Measurements from ENCODE around the gene FOXD1.
"Not testable (repeated sequence)": the region's sequence is repeated elsewhere in the genome, so short reads cannot be mapped to it uniquely, and the experiment has no call there.

The FOXD1 gene

DNA sequence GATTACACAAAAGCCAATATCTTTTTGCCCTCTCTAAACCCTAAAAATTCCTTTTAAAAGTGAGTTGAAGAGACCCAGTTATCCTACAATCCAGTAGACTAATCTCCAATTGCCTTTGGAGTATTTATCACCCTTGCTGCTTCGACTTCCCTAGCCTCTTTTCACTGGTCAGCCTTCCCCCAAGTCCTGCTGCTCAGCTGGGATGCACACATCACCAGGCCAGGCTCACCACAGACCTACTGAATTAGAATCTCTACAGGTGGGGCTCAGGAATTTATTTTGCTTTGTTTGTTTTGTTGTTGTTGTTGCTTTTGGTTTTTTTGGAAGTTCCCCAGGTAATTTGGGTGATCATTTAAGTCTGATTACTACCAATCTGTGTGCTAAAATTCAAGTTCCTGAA lies 11.6 kb upstream of the FOXD1 start:
- no peak for DNase-seq

DNA sequence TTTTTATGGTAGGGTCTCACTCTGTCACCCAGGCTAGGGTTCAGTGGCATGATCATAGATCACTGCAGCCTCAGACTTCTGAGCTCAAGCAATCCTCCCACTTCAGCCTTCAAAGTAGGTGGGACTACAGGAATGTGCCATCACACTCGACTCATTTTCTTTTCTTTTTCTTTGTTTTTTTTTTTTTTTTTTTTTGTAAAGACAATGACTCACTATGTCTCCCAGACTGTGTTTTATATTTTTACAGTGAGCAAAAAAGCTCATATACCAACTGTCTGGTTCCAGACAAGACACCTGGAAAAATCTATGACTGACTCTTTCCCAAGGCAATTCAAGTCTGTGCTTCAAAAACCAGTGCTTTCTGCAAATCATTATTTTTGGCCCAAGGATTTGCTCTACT lies 10.8 kb upstream of the FOXD1 start:
- DNase-seq, result no peak

DNA sequence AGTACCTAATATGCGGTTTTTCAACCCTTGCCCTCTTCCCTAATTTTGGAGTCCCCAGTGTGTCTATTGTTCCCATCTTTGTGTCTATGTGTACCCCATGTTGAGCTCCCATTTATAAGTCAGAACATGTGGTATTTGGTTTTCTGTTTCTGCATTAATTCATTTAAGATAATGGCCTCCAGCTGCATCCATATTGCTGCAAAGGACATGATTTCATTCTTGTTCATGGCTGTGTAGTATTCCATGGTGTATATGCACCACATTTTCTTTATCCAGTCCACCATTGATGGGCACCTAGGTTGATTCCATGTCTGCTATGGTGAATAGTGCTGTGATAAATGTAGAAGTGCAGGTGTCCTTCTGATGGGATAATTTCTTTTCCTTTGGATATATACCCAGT lies 7.9 kb upstream of the FOXD1 start:
- not testable (repeated sequence) for DNase-seq

DNA sequence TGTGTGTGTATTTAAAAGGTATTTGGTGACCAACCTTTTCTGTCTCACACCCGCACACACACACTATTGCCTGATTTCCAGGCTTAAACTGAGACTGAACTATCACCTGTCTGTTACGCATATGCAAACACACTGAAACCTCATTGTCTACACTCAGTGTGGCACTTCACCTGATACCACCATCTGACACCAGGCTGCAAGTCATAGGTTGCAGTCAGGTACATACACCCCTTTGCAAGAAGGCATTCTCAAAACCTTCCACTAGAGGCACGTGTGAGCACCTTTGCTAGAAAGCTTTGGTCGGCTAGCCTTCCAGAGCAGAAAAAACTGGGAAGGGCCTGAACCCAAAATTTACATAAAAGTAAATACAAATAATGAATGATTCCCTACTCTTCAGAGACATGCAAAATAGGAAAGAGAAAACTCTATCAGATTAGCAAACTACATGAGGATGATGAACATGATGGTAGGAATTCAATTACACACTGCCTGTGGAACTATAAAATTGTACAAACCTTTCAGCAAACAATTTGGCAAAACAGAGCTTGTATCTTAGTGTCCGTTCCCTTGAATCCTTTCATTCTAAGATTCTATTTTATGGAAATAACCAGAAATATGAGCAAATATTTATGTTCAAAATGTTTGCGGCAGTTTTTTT lies 5.9 kb upstream of the FOXD1 start:
- DNase-seq, result peak; percentile 41

DNA sequence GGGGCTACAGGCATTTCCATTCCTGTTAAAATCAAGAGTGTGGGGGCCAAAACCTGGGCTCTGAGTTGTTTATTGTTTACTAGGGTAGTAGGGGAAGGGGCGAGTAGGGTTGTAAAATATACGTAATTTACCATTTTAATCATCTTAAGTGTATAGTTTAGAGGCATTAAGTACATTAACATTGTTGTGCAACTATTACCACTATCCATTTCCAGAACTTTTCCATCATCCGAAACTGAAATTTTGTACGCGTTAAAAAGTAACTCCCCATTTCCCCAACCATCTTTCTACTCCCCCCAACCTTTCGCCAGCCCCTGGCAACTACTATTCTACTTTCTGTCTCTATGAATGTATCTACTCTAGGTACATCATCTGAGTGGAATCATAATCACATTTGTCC lies 3.6 kb upstream of the FOXD1 start:
- no peak for DNase-seq

DNA sequence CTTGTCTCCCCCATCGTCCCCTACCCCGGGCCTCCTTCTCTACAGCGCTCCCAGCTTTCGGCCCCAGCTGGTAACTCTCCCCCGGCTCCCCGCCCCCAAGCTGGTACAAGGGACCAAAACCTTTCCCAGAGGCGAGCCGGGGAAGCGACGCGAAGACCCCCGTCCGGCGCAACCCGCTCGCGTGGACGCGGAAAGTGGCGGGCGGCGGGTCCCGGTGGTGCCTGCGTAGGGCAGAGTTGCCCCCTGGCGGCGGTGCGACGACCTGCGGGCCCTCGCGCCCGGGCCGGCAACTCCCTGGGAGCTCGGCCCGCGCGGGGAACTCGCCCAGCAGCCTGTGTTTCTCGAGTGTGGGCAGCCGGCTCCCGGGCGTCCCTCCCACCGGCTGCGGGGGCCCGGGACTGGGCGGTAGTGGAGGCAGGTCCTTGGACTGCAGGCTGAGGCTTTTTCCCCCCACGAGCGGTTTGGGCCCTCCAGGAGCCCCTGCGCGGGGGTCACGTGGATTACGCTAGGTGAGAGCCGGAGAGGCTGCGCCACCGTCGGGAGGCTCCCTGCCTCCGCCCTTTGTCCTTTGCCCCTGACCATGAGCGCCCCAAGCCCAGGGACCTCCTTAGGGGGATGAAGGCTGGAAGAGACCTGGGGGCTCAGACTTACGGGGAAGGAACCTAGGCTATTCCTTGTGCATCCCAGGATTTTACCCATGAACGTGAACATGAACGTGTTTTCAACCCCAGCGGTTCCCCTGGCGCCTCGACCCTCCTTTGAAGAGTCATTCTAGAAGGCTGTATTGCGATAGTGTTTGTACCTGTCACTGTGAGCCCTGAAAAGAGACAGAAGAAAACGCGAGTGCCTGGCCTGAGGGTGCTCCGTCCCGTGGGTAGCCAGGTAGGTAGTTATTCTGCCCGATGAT lies 2.9 kb upstream of the FOXD1 start:
- peak; percentile 83 for DNase-seq

DNA sequence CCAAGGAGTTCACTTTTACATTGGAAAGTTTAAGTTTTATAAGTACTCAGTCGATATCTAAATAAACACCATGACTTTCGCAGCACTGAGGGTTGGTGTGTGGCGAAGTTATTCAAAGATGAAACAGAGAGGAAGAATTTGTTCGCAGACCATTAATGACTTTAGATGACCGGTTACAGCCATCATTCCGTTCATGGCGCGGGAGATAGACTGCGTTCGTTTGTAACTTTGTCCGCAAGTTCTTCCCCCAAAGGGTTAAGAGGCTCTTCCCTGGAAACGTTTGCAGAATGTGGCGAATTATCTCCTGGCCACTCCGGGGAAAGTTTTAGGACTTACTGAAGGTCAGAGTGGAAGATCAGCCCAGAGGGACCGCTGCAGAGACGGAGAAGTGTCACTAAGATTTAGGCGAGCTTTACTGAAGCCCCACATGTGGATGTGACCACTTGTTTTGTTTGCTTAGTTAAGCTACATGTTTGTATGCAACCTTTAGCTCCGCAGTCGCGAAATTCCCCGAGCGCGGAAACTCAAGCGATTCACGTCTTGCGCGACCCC lies 2.2 kb upstream of the FOXD1 start:
- DNase-seq, result peak; percentile 28

DNA sequence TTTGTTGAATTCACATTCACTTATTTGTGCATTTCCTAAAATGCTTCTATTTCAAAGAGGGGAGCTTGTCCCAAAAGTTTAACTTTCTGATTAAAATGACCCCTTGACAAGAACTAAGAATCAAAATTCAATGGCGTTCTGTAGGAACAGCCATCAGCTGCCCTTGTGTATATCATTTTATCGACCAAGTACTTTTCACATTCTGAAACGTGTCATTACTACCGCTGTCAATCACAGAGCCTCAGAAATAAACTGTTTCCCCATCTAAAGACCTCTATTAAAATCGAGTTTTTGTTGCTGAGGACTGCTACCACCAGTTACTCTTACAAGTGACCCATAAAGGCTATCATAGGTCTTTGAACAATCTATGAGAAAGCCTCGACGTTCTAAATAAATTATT lies 1.6 kb upstream of the FOXD1 start:
- DNase-seq, result no peak

DNA sequence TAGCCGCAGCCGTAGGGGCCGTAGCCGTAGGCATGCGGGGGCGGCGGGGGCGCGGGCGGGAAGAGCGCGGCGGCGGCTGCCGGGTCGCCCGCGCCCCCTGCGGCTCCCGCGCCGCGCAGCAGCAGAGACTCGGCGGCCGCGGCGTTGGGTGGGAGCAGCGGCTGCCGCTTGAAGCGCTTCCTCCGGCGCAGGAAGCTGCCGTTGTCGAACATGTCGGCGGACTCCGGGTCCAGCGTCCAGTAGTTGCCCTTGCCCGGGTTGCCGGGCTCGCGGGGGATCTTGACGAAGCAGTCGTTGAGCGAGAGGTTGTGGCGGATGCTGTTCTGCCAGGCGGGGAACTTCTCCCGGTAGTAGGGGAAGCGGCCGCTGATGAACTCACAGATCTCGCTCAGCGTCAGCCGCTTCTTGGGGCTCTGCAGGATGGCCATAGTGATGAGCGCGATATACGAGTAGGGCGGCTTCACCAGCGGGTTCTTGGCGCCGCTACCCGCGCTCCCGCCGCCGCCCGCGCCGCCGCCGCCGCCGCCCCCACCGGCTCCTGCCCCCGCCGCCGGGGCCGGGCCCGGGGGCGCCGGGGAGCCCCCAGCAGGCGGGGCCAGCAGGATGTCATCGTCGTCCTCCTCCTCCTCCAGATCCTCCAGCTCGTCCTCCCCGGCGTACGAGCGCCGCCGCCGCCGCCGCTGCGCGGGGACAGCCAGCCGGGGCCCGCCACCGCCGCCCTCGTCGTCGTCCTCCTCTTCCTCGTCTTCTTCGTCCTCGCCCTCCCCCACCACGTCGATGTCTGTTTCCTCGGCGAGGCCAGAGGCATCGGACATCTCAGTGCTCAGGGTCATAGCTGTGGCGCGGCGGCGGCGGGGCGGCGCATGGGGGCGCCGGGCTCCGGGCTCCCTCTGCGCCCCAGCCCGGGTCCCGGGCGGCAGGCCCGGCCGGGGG lies 781 bp downstream of the FOXD1 start:
- peak; percentile 57 for DNase-seq

DNA sequence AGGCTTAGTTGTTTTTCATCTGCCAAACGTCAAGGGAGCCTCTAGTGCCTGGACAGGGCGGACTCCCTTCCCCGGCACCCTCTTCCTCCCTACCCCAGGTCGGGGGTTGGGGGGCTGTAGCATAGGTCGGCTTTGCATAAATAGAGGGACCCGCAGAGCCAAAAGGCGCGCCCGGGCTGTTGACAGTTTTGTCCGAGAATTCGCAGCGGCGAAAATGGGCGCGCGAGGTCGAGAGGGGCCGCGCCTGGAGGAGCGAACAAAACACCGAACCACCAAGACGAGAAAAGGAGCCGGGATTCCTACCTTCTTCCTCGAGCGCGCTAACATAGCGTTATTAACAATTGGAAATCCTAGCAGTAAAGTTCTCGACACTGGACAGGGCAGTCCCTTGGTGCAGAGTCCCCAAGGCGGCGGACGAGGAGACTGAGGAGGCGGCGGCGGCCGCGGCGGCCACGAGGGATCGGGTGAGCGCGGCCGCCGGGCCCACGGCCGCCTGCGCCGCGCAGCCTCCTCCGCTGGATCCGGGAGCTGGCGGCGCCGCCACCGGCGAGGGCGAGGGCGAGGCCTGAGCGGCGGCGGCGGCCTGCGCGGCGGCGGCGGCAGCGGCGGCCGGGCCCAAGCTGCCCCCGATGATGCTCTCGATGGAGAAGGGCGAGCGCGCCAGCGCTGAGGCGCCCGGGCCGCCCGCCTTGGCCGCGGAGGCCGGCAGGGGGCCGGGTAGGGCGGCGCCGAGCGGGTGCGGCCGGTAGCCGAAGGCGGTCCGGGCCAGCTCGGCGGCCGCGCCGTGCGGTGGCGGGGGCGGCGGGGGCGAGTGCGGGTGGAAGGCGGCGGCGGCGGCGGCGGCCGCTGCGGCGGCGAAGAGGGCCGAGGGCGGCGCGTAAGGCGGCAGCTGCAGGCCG lies 1.7 kb downstream of the FOXD1 start:
- peak; percentile 34 for DNase-seq

DNA sequence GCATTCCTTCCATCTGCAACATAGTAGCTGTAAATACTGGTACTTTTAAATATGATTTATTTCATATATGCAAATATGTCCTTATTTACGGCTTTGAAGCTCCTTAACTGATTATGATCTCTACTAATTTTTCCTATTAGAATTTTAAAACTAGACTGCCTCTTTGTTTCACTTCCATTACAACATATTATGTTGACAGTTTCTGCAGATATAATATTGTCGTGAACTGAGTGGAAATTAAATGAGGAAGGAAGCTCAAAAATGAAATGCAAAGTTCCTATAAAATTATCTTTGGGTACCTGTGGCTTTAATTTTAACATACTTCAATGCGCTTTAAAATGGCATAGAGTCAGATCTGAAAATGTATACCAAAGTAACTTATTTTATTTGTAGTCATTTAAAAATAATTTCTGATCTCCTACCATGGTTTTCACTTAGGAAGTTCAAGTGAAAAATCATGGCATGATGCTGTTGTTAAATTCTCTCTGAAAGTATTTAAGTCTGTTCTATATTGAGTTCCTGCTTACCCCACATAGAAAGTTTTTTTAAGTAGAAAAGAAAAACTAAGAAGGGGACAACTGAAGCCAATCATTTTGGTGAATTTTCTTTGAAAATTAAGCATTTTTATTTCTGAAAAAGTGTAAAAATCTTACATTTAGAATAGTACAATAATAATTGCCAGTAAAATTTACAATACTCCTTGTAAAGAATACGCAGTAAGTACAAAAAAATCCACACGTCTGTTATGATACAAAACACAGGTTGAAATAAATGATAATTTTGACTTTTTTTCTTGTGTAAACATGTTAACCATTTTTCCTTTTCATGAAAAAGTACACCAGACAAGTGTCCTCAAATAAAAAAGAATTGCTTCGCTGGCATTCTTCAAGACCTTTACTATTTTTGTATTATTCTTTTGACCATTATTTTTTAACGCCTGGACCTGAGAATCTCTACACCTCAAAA lies 2.6 kb downstream of the FOXD1 start:
- DNase-seq, result no peak

DNA sequence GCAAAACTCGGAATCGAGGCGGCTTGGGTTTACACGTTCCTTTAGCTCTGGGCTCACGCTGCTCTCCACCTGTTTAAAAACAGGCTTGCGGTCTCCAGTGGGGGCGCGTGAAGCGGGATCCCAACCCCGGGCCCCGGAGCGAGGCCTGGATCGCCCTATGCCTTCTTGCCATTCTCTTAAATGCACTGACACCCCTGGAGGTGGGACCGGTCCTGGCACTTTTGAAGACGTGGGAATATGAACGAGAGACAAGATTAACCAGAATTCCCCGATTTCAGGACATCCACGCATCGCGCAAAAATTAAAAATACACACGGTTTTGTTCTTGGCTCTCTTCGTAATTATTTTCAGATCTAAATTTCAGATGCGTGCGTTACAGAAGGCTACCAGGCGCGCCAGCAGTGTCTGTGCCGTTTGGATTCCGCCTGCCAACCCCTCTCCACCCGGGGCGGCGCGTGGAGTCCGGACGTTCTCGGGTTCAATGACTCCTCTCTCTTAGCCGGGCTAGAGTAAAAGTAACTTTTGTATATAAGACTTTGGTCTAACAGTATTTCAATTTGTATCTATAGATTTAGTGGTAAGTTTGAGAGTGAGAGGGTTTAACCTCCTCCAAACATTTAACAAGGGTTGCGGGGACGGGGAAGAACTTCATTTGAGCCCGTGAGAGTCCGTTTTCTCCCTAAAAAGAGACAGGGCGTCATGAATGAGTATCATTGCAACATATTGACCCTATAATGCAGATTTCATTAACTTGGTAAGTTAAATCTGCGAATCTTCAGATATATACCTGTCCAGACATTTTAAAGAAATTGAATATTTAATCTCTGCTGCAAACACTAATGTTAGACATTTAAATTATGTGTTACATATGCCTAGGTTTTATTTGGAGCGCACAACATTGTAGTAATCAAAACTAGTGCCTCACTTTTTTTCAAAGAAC lies 3.8 kb downstream of the FOXD1 start:
- DNase-seq, result no peak

DNA sequence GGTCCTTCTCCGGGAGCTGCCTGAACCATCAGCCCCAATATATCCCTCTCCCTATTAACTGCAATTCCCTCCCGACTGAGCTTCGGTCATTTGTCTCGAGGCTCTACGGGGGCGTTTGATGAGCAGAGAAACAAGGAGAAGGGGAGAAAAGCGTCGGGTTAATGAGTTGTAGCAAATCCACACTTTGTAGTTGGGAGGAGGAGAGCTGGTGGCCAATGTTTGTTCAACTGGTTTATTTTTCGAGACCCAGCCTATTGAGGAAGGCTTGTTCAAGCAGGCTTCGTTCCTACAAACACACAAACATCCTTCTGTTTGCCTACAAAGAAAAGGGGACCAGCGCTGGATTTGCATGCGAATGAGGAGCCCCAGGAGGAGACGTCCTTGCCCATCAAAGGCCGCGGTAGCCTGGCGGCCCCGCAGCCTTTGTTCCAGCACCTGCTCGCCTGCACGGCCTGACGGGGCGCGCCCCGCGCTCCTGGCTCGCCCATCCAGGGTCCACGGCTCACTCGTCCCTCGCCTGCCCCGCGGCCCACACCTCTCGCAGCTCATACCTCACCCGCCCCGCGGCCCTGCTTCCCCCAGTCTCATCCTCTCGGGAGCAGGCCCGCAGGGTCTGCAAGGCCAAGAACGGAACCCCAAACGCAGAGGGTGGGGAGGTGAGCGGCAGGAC lies 4.6 kb downstream of the FOXD1 start:
- DNase-seq, result no peak

DNA sequence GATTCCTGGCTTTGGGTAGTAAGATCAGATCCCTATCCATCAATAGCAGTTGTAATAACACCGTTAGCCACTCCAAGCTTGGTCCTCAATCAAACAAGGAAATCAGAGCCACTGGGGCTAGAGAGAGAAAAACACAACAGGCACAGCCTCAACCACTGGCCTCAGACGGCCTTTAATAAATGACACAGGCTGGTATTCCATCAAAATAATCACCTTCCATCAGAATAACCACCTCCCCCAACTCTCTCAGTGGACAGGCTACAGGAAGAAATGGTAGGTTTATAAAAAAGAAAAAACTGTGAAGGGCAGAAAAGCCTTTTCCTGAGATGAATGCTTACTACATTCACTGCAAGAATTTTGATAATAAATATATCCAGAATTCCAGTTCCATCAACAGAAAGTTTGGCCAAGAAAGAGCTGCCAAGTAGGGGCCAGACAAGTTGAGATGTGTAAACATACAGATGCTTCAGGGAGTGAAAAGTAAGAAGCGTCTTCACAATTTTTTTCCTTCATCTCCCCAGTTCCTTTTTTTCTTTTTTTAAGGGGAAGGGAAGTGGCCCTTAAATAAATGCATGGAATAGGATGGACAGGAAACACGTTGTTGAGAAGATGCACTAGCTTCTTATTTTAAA lies 5.5 kb downstream of the FOXD1 start:
- DNase-seq, result no peak

DNA sequence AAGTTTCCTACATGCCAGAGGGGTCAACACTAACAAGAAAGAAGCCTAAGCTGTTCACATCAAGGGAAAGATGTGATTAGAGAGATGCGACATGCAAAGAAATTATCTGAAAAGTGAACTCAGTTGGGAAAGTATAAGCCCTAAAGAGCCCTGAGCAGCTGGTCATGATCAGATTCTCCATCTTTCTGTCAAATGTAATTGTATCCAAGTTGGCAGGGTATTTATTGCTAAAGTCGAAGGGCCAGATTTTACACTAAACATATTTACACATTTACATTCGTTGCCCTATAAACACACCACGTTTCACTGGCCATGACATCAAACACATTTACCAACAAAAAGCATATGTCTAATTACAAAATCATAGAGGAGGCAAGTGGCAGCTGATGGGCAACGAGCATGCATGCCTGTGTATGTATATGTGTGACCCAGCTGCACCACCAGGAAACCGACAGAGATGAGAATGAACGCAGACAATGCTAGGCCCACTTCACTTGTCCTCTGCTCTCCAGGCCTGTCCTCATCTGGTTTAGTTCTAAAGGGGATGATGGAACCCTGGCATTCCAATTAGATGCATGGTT lies 6.3 kb downstream of the FOXD1 start:
- DNase-seq, result no peak

DNA sequence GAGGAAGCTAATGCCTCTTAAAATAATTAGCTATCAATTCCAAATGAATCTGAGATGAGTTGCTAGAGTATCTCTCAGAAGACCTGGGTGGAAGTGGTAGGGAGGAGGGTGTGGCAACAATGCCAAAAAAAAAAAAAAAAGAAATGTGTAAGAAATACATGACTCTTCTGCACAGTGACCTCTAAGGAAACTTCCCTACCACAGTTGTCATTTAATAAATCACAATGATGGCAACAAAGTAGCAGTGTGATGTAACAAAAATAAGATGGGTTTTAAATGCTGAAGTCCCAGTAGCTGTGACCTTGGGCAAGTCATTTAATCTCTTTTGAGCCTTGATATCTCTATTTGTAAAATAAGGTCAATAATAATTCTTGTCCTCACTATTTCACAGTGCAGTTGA lies 7.2 kb downstream of the FOXD1 start:
- no peak for DNase-seq

DNA sequence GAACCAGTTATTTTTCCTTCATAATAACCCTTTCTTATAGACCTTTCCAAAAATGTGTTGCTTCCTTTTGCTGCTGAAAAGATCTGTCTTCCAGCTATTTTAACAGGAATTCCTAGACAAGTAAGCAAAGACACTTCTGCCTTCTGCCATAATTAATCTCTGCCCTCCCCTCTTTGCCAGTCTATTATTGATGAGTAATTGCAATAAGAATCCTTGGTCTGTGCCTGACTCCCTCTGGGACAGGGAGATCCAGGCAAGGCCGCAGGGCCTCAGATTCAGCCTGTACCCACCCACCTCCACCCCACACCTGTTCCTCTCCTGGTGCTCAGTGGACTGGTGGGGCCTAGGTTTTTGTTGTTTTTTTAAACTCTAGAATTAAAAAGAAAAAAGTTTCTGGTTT lies 8.3 kb downstream of the FOXD1 start:
- no peak for DNase-seq

Data from stimulated activated CD8-positive, alpha-beta memory T cell treated with anti-CD3 and anti-CD28 coated beads, Interleukin-4, amount 100 ng/mL, for 48 hours (primary cell).